Mesothelial cell of epicardium (in vitro differentiated cells): ENCODE results near the gene ADAMTS5. TPM values are rescaled to one million over a fixed set of nuclear protein-coding genes. Genes with fewer than 3 reads are reported as not detected.
A peak's percentile ranks its signal among the peaks of the same experiment; 100 is the strongest.

ENCODE experiments used
- DNase-seq, 2 experiments: peaks; one replicate each; pipeline ENCODE4 v3.0.0; 2021; ENCODE audit warnings: low spot score in 2 of 2; ENCODE audit not compliant: unreplicated experiment in 2 of 2
- H3K27ac Mint-ChIP-seq: 2 replicates; pipeline ENCODE4 v1.8.0; 2021; ENCODE audit warnings: mixed read lengths
- H3K27me3 Mint-ChIP-seq: 2 replicates; pipeline ENCODE4 v1.8.0; 2021; ENCODE audit warnings: low read depth, mixed read lengths
- H3K36me3 Mint-ChIP-seq: 2 replicates; pipeline ENCODE4 v1.8.0; 2021; ENCODE audit warnings: mixed read lengths
- H3K4me1 Mint-ChIP-seq: 2 replicates; pipeline ENCODE4 v1.8.0; 2021; ENCODE audit warnings: mixed read lengths
- H3K4me3 Mint-ChIP-seq: 2 replicates; pipeline ENCODE4 v1.8.0; 2021; ENCODE audit warnings: mild to moderate bottlenecking, moderate library complexity, mixed read lengths
- H3K9me3 Mint-ChIP-seq: 2 replicates; pipeline ENCODE4 v1.8.0; 2021; ENCODE audit warnings: mixed read lengths
- CTCF ChIP-seq: fragments of 200-600 bp; sonication (generic); IDR thresholded peaks from one replicate; pipeline ENCODE4 v1.5.0; 2021; ENCODE audit warnings: antibody characterized with exemption; ENCODE audit not compliant: unreplicated experiment
- total RNA-seq: library from RNA; stranded (reverse); gene quantifications from 3 replicates; pipeline ENCODE4 v1.2.1, GENCODE V29; 2021

Gene ADAMTS5
- total RNA-seq, 1 donor from 2014 or later, result 4.4 TPM

GRCh38 chr21:26956813-26957212 is 10.1 kb downstream of the ADAMTS5 start:
- TF ChIP-seq CTCF, result no peak
- DNase-seq, result no peak
- Mint-ChIP-seq H3K27me3 (peaks cover 5% of the 10 kb centered on the region), H3K9me3 (no peaks in the 10 kb centered on the region), H3K36me3 (no peaks in the 10 kb centered on the region), H3K4me3 (no peak overlapping the region), H3K4me1 (peaks cover 18% of the 10 kb centered on the region), H3K27ac (no peak overlapping the region)

- Mint-ChIP-seq H3K9me3 (no peaks in the 10 kb centered on the region), H3K4me1 (peaks cover 15% of the 10 kb centered on the region), H3K4me3 (no peak overlapping the region), H3K27me3 (peaks cover 5% of the 10 kb centered on the region), H3K36me3 (no peaks in the 10 kb centered on the region), H3K27ac (no peak overlapping the region)
- DNase-seq, result no peak
- no peak for TF ChIP-seq CTCF
Observed at GRCh38 chr21:26956216-26956615, 10.7 kb downstream of the ADAMTS5 start.

- peaks cover 21% of the 10 kb centered on the region for H3K4me1 Mint-ChIP-seq
- no peak overlapping the region for H3K27ac Mint-ChIP-seq
Observed at GRCh38 chr21:26954662-26955121, 12.2 kb downstream of the ADAMTS5 start.

GRCh38 chr21:26952374-26953066 is 14.4 kb downstream of the ADAMTS5 start:
- Mint-ChIP-seq H3K36me3 (no peaks in the 10 kb centered on the region), H3K27ac (peak overlapping the region; percentile 61), H3K9me3 (no peaks in the 10 kb centered on the region), H3K4me3 (no peak overlapping the region), H3K27me3 (peaks cover 5% of the 10 kb centered on the region), H3K4me1 (peaks cover 23% of the 10 kb centered on the region)
- no peak for DNase-seq
- TF ChIP-seq CTCF, result no peak

More at GRCh38 chr21:26954662-26955121, 12.2 kb downstream of the ADAMTS5 start:
- TF ChIP-seq CTCF, result no peak
- Mint-ChIP-seq H3K4me3 (no peak overlapping the region), H3K36me3 (no peaks in the 10 kb centered on the region), H3K27me3 (peaks cover 9% of the 10 kb centered on the region), H3K9me3 (no peaks in the 10 kb centered on the region)
- DNase-seq, result no peak

- no peak overlapping the region for H3K4me3 Mint-ChIP-seq
- H3K27me3 Mint-ChIP-seq, result peaks cover 5% of the 10 kb centered on the region
- H3K27ac Mint-ChIP-seq, result no peak overlapping the region
- TF ChIP-seq CTCF, result no peak
- H3K9me3 Mint-ChIP-seq, result no peaks in the 10 kb centered on the region
- H3K36me3 Mint-ChIP-seq, result no peaks in the 10 kb centered on the region
- peaks cover 39% of the 10 kb centered on the region for H3K4me1 Mint-ChIP-seq
- DNase-seq, result no peak
Observed at GRCh38 chr21:26949830-26950229, 17.1 kb downstream of the ADAMTS5 start.
